UCSD-AML1 (cell line): ENCODE results near the gene MMP24.
A peak's percentile ranks its signal among the peaks of the same experiment; 100 is the strongest.
"Not testable (repeated sequence)": the region's sequence is repeated elsewhere in the genome, so short reads cannot be mapped to it uniquely, and the experiment has no call there.

Experiments used
- DNase-seq: peaks from one replicate; lab custom pipeline; 2025; ENCODE audit not compliant: unreplicated experiment; lab: John Stamatoyannopoulos, UW

Gene MMP24

GRCh38 chr20:35226126-35226883 lies at the start of gene MMP24:
Gene MMP24 (plus strand): TSS chr20:35226690. CDS start chr20:35226739, 49 bp downstream.
- no peak for DNase-seq

GRCh38 chr20:35179292-35180212 lies 46.9 kb upstream of the MMP24 start:
- DNase-seq: no peak

DNA sequence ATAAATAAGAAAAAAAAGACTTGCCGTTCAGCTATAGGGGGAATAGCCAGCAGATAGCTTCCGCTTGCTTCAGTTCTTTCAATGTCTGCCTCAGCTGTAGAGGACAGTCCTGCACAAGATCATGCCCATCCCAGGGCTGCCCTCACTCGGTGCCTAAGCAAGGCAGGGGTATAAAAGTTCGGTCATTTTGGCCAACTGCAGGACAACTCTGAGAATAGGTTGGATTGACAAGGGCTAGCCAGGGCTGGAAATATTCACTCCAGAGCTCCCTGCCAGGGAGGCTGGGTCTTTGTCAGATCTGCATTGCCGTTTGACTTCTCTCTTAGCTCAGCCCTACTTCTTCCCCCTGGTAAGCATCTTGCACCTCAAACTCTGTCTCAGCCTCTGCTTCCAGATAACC lies 46.2 kb upstream of the MMP24 start:
- no peak for DNase-seq

DNA sequence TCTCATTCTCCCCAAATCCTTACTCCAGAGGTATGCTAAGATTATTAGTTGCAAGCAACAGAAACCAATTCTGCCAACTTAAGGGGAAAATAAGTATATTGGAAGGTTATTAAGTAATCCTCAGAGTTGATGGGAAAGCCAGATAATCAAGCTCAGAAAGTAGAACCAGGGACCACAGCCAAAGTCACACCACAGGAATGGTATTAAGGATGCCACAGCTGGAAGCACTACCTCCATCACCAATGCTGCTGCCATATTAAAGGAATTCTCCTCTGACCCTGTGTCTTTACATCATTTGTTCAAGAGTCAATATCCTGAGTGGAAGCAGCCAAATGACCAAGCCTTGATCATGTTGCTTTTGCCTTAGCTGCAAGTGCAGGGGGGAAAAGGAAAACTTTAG lies 44.8 kb upstream of the MMP24 start:
- no peak for DNase-seq

DNA sequence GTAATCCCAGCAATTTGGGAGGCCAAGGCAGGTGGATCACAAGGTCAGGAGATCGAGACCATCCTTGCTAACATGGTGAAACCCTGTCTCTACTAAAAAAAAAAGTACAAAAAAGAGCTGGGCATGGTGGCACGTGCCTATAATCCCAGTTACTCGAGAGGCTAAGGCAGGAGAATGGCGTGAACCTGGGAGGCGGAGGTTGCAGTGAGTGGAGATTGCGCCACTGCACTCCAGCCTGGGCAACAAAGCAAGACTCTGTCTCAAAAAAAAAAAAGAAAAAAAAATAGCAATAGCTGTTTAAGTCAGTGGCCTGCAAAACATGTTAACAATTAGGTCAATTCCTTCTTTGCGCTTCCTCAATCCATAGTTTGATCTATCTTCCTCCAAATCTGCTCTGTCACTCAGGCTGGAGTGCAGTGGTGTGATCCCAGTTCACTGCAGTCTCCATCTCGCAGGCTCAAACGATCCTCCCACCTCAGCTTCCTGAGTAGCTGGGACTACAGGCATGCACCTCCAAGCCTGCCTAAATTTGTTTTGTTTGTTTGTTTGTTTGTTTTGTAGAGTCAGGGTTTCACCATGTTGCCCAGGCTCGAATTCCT lies 39.7 kb upstream of the MMP24 start:
- not testable (repeated sequence) for DNase-seq

GRCh38 chr20:35187584-35188190 lies 38.8 kb upstream of the MMP24 start:
- no peak for DNase-seq

- DNase-seq: not testable (repeated sequence)
Observed at GRCh38 chr20:35189223-35189622, 37.3 kb upstream of the MMP24 start.

GRCh38 chr20:35190556-35190955 lies 35.9 kb upstream of the MMP24 start:
- DNase-seq: no peak

DNA sequence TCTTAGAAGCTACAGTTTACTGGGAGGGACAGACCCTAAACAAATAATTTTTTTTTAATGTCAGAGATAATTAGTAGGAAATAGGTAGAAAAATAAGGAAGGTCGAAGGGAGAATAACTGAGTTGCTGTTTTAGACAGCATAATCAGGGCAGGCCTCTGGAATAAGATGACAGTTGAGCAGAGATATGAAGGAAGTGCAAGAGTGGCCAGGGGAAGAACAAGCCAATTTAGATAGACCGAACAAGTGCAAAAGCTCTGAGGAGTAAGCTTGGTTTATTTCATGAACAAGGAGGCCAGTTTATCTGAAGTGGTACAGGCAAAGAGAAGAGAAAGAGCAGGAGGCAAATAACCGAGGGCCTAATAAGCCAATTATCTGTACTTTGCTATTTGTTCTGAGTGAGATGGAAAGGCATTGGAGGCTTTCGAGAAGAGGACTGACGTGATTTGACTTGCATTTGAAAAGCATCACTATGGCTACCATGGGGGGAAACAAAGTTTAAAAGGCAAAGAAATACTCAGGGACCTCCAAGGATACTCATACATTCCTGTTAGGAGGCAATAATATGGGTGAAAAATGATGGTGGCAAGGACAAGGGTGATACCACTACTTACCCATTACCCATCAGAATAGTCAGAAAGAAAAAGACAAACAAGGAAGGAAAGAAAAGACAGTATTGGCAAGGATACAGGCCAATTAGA lies 34.9 kb upstream of the MMP24 start:
- DNase-seq: no peak

DNA sequence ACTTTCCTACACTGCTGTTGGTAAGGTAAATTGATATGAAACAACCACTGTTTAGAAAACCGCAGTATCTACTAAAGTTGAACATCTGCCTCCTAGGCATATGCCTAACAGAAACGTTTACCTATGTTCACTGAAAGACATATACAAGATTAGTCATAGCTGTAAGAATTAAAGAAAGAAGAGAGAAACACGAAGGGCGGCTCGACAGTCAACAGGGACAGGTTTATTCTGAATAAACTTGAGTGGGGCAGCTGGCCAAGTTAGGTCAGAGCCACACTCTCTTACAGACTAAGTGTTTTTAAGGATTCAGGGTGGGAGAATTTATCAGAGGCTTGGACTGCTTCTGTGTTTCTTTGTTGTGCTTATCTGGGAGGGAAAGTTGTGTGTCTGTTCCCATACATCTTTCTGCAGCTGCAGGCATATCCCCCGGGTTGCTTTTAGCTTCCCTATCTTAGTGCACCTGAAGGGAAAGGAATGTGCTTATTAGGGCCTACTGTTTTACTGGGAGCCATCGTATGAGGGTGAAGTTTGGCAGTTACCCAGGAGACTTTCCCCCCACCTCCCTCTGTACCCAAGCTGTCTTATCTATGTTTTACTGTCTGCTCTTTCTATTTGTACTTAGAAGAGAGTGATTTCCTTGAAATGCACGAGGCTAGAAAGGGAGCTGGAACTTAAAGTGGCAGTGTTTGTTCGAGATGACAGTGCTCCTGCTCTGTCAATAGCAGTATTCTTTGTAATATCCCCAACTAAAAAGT lies 34.2 kb upstream of the MMP24 start:
- DNase-seq: no peak

- DNase-seq: not testable (repeated sequence)
Observed at GRCh38 chr20:35193031-35193791, 33.3 kb upstream of the MMP24 start.

DNA sequence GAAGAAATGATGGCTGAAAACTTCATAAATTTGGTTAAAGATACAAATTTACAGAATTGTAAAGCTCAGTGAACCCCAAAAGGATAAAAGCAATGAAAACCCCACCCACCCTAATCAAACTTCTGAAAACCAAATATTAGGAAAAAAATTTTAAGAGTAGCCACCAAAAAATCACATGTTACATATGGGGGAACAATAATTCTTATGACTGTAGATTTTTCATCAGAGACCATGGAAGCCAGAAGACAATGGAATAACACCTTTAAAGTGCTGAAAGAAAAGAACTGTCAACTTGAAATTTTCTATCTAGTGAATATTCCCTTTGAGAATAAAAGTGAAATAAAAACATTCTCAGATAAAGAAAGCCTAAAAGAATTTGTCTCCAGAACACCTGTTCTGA lies 30.2 kb upstream of the MMP24 start:
- no peak for DNase-seq

- no peak for DNase-seq
Observed at GRCh38 chr20:35199740-35200139, 26.8 kb upstream of the MMP24 start.

- no peak for DNase-seq
Observed at GRCh38 chr20:35200267-35200666, 26.2 kb upstream of the MMP24 start.

GRCh38 chr20:35201467-35201866 lies 25.0 kb upstream of the MMP24 start:
- not testable (repeated sequence) for DNase-seq

GRCh38 chr20:35206802-35207201 lies 19.7 kb upstream of the MMP24 start:
- DNase-seq: no peak

- DNase-seq: peak; percentile 58
Observed at GRCh38 chr20:35207950-35208611, 18.4 kb upstream of the MMP24 start.

GRCh38 chr20:35215066-35215956 lies 11.2 kb upstream of the MMP24 start:
- no peak for DNase-seq
